Esophagus muscularis mucosa (tissue), 3 donors: ENCODE data around the gene FAT1.
"Not testable (repeated sequence)": the region's sequence is repeated elsewhere in the genome, so short reads cannot be mapped to it uniquely, and the experiment has no call there.

ENCODE experiments used
- CTCF ChIP-seq, 3 experiments: fragments of 200-600 bp in 2 of 3; fragments of 450-650 bp in 1 of 3; sonication (generic) in 2 of 3; IDR thresholded peaks; one replicate each; pipeline ENCODE4 v1.5.1; 2017 to 2019; ENCODE audit warnings: antibody characterized with exemption in 3 of 3, mild to moderate bottlenecking in 2 of 3, moderate library complexity in 1 of 3
- POLR2A ChIP-seq: fragments of 450-650 bp; IDR thresholded peaks from one replicate; pipeline ENCODE4 v1.6.1; 2017; ENCODE audit warnings: antibody characterized with exemption, moderate library complexity, mild to moderate bottlenecking, low read depth

GRCh38 chr4:186659456-186659855, 64.2 kb downstream of the FAT1 start:
- not testable (repeated sequence) for TF ChIP-seq CTCF (IDR thresholded peaks at IDR 0.05); POLR2A
